ENCODE data around the gene NFE2L1. TPM values are rescaled to one million over a fixed set of nuclear protein-coding genes. Genes with fewer than 3 reads are reported as not detected.

NFE2L1 gene
- total and polyA plus RNA-seq, 9 of the 15 experiments (the other 6 are each of a cell fraction or from before 2014, with no cell fraction given), result 2.0 to 68.6 (median 39.7) TPM

DNA sequence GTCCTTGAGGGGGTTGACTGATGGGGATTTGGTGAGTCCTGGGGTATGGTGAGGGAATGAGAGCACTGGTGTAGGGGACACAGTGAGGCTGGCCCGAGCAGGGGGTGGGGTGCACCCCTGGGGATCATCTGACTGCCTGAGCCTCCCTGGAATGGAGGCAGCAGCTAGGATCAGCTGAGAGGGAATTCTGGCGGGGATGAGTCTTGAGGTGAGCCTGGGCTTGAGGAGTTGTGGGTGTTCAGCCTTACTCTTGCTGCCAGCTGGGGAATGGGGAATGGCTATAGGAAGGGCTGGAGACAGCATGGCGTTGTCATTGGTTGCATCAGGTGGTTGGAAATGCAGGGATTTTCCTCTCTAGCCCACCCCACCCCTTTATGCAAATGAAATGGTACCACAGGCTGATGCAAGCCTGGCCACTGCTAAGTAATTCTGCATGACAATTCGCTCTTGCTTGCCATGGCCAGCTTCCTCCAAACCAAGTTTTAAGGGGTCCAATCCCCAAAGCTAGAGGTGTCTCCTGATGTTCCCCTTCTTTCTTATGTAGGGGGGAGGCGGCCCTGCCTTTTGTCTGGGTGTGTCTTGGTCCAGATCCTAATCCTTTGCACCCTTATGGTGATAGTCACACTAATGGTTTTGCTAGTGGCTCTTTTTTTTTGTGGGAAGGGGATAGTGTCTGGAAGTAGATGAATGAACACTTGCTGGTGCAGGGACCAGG, 7.5 kb downstream of the NFE2L1 start (continued):
- TF ChIP-seq, protein P1, sequence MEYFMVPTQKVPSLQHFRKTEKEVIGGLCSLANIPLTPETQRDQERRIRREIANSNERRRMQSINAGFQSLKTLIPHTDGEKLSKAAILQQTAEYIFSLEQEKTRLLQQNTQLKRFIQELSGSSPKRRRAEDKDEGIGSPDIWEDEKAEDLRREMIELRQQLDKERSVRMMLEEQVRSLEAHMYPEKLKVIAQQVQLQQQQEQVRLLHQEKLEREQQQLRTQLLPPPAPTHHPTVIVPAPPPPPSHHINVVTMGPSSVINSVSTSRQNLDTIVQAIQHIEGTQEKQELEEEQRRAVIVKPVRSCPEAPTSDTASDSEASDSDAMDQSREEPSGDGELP (CRISPR knock-in tag; IDR thresholded peaks at IDR 0.05; ENCODE audit: borderline replicate concordance), result peak; percentile 66; the same call in 1 of the 2 replicates
- no peak for TF ChIP-seq RBBP5 (IDR thresholded peaks at IDR 0.05; ENCODE audit: borderline replicate concordance, insufficient read depth, low read length, poor library complexity, severe bottlenecking)
- TF ChIP-seq, protein P2, sequence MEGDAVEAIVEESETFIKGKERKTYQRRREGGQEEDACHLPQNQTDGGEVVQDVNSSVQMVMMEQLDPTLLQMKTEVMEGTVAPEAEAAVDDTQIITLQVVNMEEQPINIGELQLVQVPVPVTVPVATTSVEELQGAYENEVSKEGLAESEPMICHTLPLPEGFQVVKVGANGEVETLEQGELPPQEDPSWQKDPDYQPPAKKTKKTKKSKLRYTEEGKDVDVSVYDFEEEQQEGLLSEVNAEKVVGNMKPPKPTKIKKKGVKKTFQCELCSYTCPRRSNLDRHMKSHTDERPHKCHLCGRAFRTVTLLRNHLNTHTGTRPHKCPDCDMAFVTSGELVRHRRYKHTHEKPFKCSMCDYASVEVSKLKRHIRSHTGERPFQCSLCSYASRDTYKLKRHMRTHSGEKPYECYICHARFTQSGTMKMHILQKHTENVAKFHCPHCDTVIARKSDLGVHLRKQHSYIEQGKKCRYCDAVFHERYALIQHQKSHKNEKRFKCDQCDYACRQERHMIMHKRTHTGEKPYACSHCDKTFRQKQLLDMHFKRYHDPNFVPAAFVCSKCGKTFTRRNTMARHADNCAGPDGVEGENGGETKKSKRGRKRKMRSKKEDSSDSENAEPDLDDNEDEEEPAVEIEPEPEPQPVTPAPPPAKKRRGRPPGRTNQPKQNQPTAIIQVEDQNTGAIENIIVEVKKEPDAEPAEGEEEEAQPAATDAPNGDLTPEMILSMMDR (IDR thresholded peaks at IDR 0.05 in 2 of 3, conservative IDR thresholded peaks at IDR 0.05 in 1 of 3; ENCODE audit: insufficient read depth in 2 of 3, low read depth in 1 of 3, low read length in 3 of 3), result no peak
- no peak for TF ChIP-seq ZNF436 (CRISPR knock-in tag; IDR thresholded peaks at IDR 0.05)
- no peak; the same call in 1 of the 2 replicates for TF ChIP-seq GMEB1 (CRISPR knock-in tag; IDR thresholded peaks at IDR 0.05)
- no peak for TF ChIP-seq DNMT1 (IDR thresholded peaks at IDR 0.05)
- TF ChIP-seq, protein P3, sequence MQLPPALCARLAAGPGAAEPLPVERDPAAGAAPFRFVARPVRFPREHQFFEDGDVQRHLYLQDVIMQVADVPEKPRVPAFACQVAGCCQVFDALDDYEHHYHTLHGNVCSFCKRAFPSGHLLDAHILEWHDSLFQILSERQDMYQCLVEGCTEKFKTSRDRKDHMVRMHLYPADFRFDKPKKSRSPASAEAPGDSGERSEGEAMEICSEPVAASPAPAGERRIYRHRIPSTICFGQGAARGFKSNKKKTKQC (CRISPR knock-in tag; IDR thresholded peaks at IDR 0.05), result no peak
- TF ChIP-seq ZNF263 (CRISPR knock-in tag; IDR thresholded peaks at IDR 0.05; ENCODE audit: borderline replicate concordance), result no peak
- 0 out of 2 replicates have a peak, but pooled peaks have one; percentile 34 for TF ChIP-seq ELF1 (tag; IDR thresholded peaks at IDR 0.05)
- no peak for TF ChIP-seq TARDBP (IDR thresholded peaks at IDR 0.05)
- no peak for TF ChIP-seq ETV6 (IDR thresholded peaks at IDR 0.05; ENCODE audit: borderline replicate concordance in 1 of 2, low read depth in 2 of 2, low read length in 1 of 2)
- TF ChIP-seq ETV6 (CRISPR knock-in tag; IDR thresholded peaks at IDR 0.05; ENCODE audit: borderline replicate concordance), result no peak
- no peak for TF ChIP-seq CTCFL (IDR thresholded peaks at IDR 0.05; ENCODE audit: borderline replicate concordance, insufficient read depth, low read depth, low read length, poor library complexity, severe bottlenecking)
- TF ChIP-seq ZNF184 (CRISPR knock-in tag; IDR thresholded peaks at IDR 0.05), result no peak
- TF ChIP-seq CREM (IDR thresholded peaks at IDR 0.05; ENCODE audit: low read depth), result no peak
- TF ChIP-seq NR2C1 (IDR thresholded peaks at IDR 0.05), result no peak
- TF ChIP-seq NR2C1 (tag; IDR thresholded peaks at IDR 0.05), result peak; percentile 56; the same call in 1 of the 2 replicates
- TF ChIP-seq ZZZ3 (IDR thresholded peaks at IDR 0.05), result no peak
- no peak for TF ChIP-seq ZNF449 (CRISPR knock-in tag; IDR thresholded peaks at IDR 0.05)
